Measurements from ENCODE around the gene HAUS3.
"Not testable (repeated sequence)": the region's sequence is repeated elsewhere in the genome, so short reads cannot be mapped to it uniquely, and the experiment has no call there.

Gene HAUS3

GRCh38 chr4:2218436-2218835 is 23.5 kb downstream of the HAUS3 start:
- DNase-seq, result no peak

- DNase-seq, result no peak
Measured at GRCh38 chr4:2217726-2218125, 24.2 kb downstream of the HAUS3 start.

GRCh38 chr4:2212831-2213230 is 29.1 kb downstream of the HAUS3 start:
- no peak for DNase-seq

GRCh38 chr4:2202789-2203188 is 39.1 kb downstream of the HAUS3 start:
- not testable (repeated sequence) for DNase-seq

GRCh38 chr4:2194496-2194895 is 47.4 kb downstream of the HAUS3 start:
- DNase-seq, result no peak

- no peak for DNase-seq
Measured at GRCh38 chr4:2193326-2193725, 48.6 kb downstream of the HAUS3 start.

GRCh38 chr4:2186865-2187172 is 55.1 kb downstream of the HAUS3 start:
- DNase-seq, result no peak

- DNase-seq, result peak; percentile 0
Measured at GRCh38 chr4:2186133-2186864, 55.6 kb downstream of the HAUS3 start.

- DNase-seq, result no peak
Measured at GRCh38 chr4:2183394-2183793, 58.5 kb downstream of the HAUS3 start.

GRCh38 chr4:2182994-2183393 is 58.9 kb downstream of the HAUS3 start:
- no peak for DNase-seq

GRCh38 chr4:2180410-2180809 is 61.5 kb downstream of the HAUS3 start:
- DNase-seq, result no peak

- no peak for DNase-seq
Measured at GRCh38 chr4:2179717-2180116, 62.2 kb downstream of the HAUS3 start.

GRCh38 chr4:2178986-2179385 is 62.9 kb downstream of the HAUS3 start:
- DNase-seq, result no peak
